AG04450 (cell line): Measurements from ENCODE around the gene STMP1. TPM values are rescaled to one million over a fixed set of nuclear protein-coding genes. Genes with fewer than 3 reads are reported as not detected.

Experiments used
- CTCF ChIA-PET: fragments of 300-600, 350-600 bp; formaldehyde crosslinking; extraction: SDS; loops from one replicate; lab custom pipeline; 2022; ENCODE audit warnings: antibody characterized with exemption, inconsistent platforms; lab: Charles Lee
- POLR2A ChIA-PET: fragments of 350-600 bp; formaldehyde crosslinking; extraction: SDS; loops from one replicate; lab custom pipeline; 2021; ENCODE audit warnings: antibody characterized with exemption, inconsistent platforms; lab: Yijun Ruan, JAX
- DNase-seq: peaks from one replicate; pipeline ENCODE4 v3.0.0-alpha.2; 2011; ENCODE audit warnings: low read depth, low spot score
- H3K27ac ChIP-seq: one replicate; pipeline ENCODE4 v1.5.1; 2012; ENCODE audit warnings: low read depth, low read length, control low read depth
- H3K27me3 ChIP-seq: one replicate; pipeline ENCODE4 v1.6.0; 2012; ENCODE audit warnings: low read length; ENCODE audit not compliant: control insufficient read depth, insufficient read depth
- H3K4me3 ChIP-seq: 2 replicates; pipeline ENCODE4 v1.5.1; 2011; ENCODE audit warnings: mild to moderate bottlenecking, low read depth, low read length, control low read depth
- H3K9me3 ChIP-seq: 2 replicates; pipeline ENCODE4 v1.5.1; 2012; ENCODE audit warnings: low read length; ENCODE audit not compliant: control insufficient read depth, insufficient read depth
- polyA plus RNA-seq: library from polyadenylated mRNA; depleted of rRNA; stranded (reverse); fragments of >200 nt; gene quantifications from 2 replicates; pipeline ENCODE4 v1.2.3, GENCODE V29; 2011
- TF ChIP-seq, protein P1 (sequence below): IDR thresholded peaks from 2 replicates; pipeline ENCODE4 v1.5.1; 2011; ENCODE audit warnings: low read depth, low read length, control low read depth, inconsistent platforms

STMP1 gene
- polyA plus RNA-seq, 1 experiment: 48.2 TPM

DNA sequence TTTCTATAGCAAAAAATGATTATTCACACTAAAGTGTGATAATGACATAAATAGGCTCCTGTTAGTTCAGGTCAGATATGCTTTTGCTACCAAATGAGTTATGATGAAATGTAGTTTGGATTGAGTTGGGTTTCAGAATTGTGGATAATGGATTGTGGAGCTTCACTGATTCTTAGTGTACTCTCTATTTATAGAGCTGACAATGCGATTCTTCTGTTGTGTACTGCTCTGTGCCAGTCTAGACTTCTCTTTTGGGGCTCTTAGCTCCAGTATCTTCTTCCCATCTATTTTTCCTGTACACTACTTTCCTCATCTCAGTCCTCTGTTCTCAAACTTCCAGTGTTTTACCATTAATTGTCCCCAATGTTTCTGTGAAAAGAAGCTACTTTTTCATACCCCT, 7.5 kb downstream of the STMP1 start:
- Histone ChIP-seq H3K27me3 (no peaks in the 10 kb centered on the region), H3K4me3 (no peak overlapping the region), H3K27ac (no peak overlapping the region), H3K9me3 (no peaks in the 10 kb centered on the region)
- CTCF ChIA-PET: interaction anchor here (2.2 to 5.4 kb wide), 4 partner anchors 25 to 339 kb away, joined by 10 to 45 read pairs (median 24); no protein-coding TSS in a partner anchor
- POLR2A ChIA-PET: no interaction called here
- no peak for DNase-seq
- TF ChIP-seq, protein P1, sequence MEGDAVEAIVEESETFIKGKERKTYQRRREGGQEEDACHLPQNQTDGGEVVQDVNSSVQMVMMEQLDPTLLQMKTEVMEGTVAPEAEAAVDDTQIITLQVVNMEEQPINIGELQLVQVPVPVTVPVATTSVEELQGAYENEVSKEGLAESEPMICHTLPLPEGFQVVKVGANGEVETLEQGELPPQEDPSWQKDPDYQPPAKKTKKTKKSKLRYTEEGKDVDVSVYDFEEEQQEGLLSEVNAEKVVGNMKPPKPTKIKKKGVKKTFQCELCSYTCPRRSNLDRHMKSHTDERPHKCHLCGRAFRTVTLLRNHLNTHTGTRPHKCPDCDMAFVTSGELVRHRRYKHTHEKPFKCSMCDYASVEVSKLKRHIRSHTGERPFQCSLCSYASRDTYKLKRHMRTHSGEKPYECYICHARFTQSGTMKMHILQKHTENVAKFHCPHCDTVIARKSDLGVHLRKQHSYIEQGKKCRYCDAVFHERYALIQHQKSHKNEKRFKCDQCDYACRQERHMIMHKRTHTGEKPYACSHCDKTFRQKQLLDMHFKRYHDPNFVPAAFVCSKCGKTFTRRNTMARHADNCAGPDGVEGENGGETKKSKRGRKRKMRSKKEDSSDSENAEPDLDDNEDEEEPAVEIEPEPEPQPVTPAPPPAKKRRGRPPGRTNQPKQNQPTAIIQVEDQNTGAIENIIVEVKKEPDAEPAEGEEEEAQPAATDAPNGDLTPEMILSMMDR: no peak

DNA sequence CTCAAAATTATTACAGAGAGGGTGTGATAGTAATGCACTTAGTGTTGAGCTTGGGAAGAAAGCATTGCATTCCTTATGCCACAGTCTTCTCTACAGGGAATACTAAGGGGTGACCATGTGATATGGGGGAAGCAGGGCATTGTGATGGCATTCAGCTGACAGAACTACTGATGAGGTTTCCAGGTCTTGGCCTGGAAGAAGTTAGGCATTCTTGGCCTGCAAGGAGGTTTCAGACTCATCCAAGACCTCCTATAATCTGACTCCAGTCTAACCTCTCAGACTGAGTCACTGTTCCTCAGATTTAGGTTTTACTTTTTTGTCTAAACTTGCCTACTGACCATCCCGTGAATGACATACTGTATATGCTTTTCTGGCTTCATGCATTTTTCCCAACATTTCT, 7.9 kb downstream of the STMP1 start:
- TF ChIP-seq, protein P1: no peak
- ChIA-PET CTCF (interaction anchor here (0.9 to 6.7 kb wide), 7 partner anchors 9 to 338 kb away, joined by 4 to 55 read pairs (median 34); partner anchors contain the start of gene STMP1), POLR2A (interaction anchor here (1.2 kb wide), 1 partner anchor 8 kb away, joined by 3 read pairs; the partner anchor contains the start of gene STMP1)
- Histone ChIP-seq H3K27ac (peak overlapping the region; percentile 62), H3K4me3 (no peak overlapping the region), H3K9me3 (no peaks in the 10 kb centered on the region), H3K27me3 (no peaks in the 10 kb centered on the region)
- DNase-seq: no peak

DNA sequence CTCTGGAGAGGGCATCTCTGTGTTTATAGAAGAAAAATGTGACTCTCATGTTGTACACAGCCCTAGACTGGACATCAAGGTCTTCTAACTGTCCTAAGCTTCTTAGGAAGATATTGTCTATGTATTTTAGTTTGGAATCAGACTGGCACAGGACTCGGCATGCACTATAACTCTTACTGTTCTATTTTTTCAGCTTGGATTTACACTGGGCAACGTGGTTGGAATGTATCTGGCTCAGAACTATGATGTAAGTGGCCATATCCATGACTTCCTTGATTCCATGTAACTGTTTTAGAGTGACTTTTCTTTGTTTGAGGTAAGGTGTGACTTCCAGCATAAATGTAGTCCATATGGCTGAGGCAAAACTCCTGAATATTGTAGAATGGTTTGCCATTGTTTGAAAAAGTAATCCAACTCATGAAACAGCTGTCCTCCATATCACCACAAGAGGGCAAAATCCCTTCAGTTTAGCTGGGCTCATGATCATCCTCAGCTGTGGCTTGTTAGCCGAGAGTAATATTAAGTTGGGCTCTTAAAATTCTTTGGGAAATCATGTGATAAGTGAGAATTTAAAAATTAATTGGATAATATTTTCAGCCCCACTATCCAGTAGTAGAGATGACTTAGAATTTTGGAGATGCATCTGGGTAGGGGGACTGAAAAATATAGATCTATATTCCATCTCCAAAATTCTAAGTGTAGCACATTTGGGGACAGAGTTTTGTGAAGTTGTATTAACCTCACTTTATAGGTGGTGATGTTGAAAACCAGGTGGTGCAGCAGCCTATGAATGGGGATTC, 10.4 kb downstream of the STMP1 start:
- Histone ChIP-seq H3K9me3 (no peaks in the 10 kb centered on the region), H3K4me3 (no peak overlapping the region), H3K27ac (no peak overlapping the region), H3K27me3 (no peaks in the 10 kb centered on the region)
- CTCF ChIA-PET: interaction anchor here (0.5 to 6.7 kb wide), 40 partner anchors 8 to 1954 kb away, joined by 3 to 55 read pairs (median 4); partner anchors contain the start of gene STMP1
- POLR2A ChIA-PET: interaction anchor here (2.6 kb wide), 1 partner anchor 10 kb away, joined by 8 read pairs; the partner anchor contains the start of gene STMP1
- TF ChIP-seq, protein P1: peak; percentile 89
- DNase-seq: peak; percentile 58

DNA sequence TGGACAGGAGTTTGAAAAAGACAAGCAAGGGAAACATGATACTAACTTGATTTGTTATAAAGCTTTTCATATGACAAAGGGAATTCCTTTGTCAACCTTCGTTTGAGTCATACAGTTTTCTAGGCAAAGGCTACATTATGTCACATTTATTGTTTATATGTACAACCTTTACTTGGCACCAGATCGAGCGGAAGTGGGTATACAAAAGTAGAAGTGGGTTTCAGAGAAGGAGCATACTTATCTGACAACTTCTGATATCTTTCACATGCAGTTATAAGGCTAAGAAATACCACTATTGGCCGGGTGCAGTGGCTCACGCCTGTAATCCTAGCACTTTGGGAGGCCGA, 11.0 kb downstream of the STMP1 start:
- Histone ChIP-seq H3K27me3 (no peaks in the 10 kb centered on the region), H3K27ac (peak overlapping the region; percentile 66), H3K9me3 (no peaks in the 10 kb centered on the region), H3K4me3 (no peak overlapping the region)
- ChIA-PET CTCF (interaction anchor here (0.6 to 6.7 kb wide), 30 partner anchors 8 to 1954 kb away, joined by 3 to 55 read pairs (median 5); partner anchors contain the start of gene STMP1), POLR2A (interaction anchor here (2.6 kb wide), 1 partner anchor 11 kb away, joined by 8 read pairs; the partner anchor contains the start of gene STMP1)
- TF ChIP-seq, protein P1: no peak
- no peak for DNase-seq
